IPS DF 4.7 (cell line): ENCODE data around the gene IRF8.
"Not testable (repeated sequence)": the region's sequence is repeated elsewhere in the genome, so short reads cannot be mapped to it uniquely, and the experiment has no call there.

Experiments used
- DNase-seq: peaks from one replicate; pipeline ENCODE4 v3.0.0-alpha.2; 2013; ENCODE audit warnings: low spot score; ENCODE audit errors: extremely low read depth

The IRF8 gene

GRCh38 chr16:85898521-85899442, at the start of gene IRF8:
IRF8 (plus strand) TSS chr16:85899162; CDS start chr16:85903016, 3,854 bp downstream.
- DNase-seq, result no peak

- DNase-seq, result no peak
Observed at GRCh38 chr16:85849388-85849787, 49.6 kb upstream of the IRF8 start.

- DNase-seq, result no peak
Observed at GRCh38 chr16:85850344-85850880, 48.5 kb upstream of the IRF8 start.

GRCh38 chr16:85851034-85851785, 47.8 kb upstream of the IRF8 start:
- no peak for DNase-seq

GRCh38 chr16:85853547-85854545, 45.1 kb upstream of the IRF8 start:
- no peak for DNase-seq

- no peak for DNase-seq
Observed at GRCh38 chr16:85854935-85855334, 44.0 kb upstream of the IRF8 start.

GRCh38 chr16:85856079-85856478, 42.9 kb upstream of the IRF8 start:
- no peak for DNase-seq

- no peak for DNase-seq
Observed at GRCh38 chr16:85856585-85856984, 42.4 kb upstream of the IRF8 start.

- DNase-seq, result no peak
Observed at GRCh38 chr16:85857406-85857805, 41.6 kb upstream of the IRF8 start.

- not testable (repeated sequence) for DNase-seq
Observed at GRCh38 chr16:85858571-85858970, 40.4 kb upstream of the IRF8 start.

- DNase-seq, result no peak
Observed at GRCh38 chr16:85858984-85859817, 39.8 kb upstream of the IRF8 start.

- DNase-seq, result no peak
Observed at GRCh38 chr16:85859818-85860125, 39.2 kb upstream of the IRF8 start.

GRCh38 chr16:85860413-85861094, 38.4 kb upstream of the IRF8 start:
- DNase-seq, result no peak

GRCh38 chr16:85861095-85861825, 37.7 kb upstream of the IRF8 start:
- no peak for DNase-seq

- DNase-seq, result no peak
Observed at GRCh38 chr16:85862476-85863383, 36.2 kb upstream of the IRF8 start.

GRCh38 chr16:85863384-85863774, 35.6 kb upstream of the IRF8 start:
- DNase-seq, result no peak

- no peak for DNase-seq
Observed at GRCh38 chr16:85864965-85865364, 34.0 kb upstream of the IRF8 start.

GRCh38 chr16:85867189-85867588, 31.8 kb upstream of the IRF8 start:
- no peak for DNase-seq
